ENCODE results near the gene NPAS2.

GRCh38 chr2:101022221-101022620 lies 202.3 kb downstream of the NPAS2 start:
- TF ChIP-seq EP300 (IDR thresholded peaks at IDR 0.05), result no peak
- TF ChIP-seq POLR2A (IDR thresholded peaks at IDR 0.05), result no peak

Data from tibial nerve (tissue), 3 donors.